ENCODE results near the gene C2CD2.

The C2CD2 gene

DNA sequence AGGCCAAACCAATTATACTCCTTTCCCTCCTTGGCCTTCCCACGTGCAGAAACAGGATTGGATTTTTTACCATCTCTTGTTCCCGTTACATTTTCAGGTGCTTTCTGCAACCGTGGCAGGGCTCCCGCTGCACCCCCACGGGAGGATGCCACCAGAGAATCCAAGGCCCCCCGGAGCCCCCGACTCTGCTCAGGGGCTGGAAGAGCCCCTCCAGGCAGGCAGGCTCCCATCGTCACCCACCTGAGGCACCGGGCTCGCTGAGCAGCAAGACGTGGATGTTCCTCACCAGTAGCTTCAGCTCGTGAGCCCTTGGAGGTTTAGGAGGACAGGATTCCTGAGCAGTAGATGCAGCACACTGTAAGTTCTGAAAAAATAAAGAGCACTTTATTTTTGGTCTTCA is 39.5 kb downstream of the C2CD2 start:
- DNase-seq (ENCODE audit: low read depth, low spot score): no peak

GRCh38 chr21:41913230-41913629 is 40.6 kb downstream of the C2CD2 start:
- no peak for DNase-seq (ENCODE audit: low read depth, low spot score)

- DNase-seq (ENCODE audit: low read depth, low spot score): no peak
These were observed 45.0 kb downstream of the C2CD2 start for GRCh38 chr21:41908829-41909228.

GRCh38 chr21:41907496-41908258 is 46.1 kb downstream of the C2CD2 start:
- no peak for DNase-seq (ENCODE audit: low read depth, low spot score)

DNA sequence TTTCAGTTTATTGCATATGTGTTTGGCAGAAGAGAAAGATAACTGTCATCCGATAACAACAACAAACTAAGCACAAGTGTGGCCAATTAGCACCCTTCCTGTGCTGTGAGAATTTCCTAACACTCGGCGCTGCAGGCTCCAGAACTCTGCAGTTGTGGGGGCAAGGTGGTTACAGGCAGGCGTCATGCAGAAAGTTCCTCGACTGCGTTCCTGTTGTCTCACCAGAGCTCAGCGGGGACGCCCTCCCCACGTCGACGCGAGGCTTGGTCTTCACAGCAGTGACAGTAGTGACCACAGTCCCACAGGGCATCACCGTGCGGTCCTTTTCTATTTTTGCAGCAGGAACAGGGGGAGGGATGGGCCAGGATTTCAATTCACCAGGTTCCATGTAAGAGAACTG is 47.0 kb downstream of the C2CD2 start:
- no peak for DNase-seq (ENCODE audit: low read depth, low spot score)

- DNase-seq (ENCODE audit: low read depth, low spot score): no peak
These were observed 50.1 kb downstream of the C2CD2 start for GRCh38 chr21:41903559-41904351.

DNA sequence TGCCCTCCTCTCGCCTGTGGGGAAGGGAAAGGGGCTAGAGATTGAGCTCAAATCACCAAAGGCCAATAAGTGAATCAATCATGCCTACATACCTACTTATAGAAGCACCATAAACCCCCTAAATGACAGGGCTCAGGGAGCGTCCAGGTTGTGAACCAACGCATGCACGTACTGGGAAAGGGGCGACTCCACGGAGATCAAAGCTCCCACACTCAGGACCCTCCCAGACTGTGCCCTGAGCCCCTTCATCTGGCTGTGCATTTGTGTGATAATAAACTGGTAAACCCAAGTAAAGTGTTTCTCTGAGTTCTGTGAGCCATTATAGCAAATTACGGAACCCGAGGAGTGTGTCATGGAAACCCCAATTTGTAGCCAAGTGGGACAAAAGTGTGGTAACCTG is 50.9 kb downstream of the C2CD2 start:
- no peak for DNase-seq (ENCODE audit: low read depth, low spot score)

DNA sequence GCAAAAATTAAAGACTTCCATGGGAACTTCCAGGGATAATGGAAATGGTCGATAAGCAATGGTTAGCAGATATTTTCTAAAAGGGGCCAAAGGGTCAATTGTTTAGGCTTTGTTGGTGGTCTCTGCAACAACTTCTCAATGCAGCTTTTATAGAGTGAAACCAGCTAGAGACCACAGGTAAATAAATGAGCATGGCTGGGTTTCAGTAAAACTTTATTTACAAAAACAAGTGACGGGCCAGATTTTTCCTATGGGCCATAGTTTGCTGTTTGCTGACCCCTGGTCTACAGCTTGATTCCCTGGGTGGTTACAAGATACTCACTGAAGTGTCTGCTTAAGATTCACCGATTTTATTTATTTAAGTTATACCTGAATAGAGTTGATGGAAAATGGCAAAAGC is 52.0 kb downstream of the C2CD2 start:
- DNase-seq (ENCODE audit: low read depth, low spot score): no peak

DNA sequence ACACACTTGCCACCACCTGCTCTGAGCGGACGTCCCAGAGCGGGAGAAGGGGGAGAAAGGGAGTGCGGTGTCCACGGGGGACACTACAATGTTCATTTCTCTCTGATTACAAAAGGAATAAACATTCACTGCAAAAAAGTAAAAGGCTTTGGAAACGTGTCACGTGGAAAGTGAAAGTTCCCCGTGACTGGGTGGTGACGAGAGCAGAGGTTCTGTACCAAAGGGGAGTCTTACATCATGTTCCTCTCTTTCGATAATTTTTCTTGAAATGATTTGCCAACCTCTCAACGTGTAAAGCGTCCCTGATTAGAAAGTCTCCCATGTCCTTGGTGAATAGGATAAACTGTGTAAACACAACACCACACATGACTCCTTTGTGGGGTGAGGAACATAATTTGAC is 52.7 kb downstream of the C2CD2 start:
- no peak for DNase-seq (ENCODE audit: low read depth, low spot score)

GRCh38 chr21:41900401-41900800 is 53.4 kb downstream of the C2CD2 start:
- DNase-seq (ENCODE audit: low read depth, low spot score): no peak

DNA sequence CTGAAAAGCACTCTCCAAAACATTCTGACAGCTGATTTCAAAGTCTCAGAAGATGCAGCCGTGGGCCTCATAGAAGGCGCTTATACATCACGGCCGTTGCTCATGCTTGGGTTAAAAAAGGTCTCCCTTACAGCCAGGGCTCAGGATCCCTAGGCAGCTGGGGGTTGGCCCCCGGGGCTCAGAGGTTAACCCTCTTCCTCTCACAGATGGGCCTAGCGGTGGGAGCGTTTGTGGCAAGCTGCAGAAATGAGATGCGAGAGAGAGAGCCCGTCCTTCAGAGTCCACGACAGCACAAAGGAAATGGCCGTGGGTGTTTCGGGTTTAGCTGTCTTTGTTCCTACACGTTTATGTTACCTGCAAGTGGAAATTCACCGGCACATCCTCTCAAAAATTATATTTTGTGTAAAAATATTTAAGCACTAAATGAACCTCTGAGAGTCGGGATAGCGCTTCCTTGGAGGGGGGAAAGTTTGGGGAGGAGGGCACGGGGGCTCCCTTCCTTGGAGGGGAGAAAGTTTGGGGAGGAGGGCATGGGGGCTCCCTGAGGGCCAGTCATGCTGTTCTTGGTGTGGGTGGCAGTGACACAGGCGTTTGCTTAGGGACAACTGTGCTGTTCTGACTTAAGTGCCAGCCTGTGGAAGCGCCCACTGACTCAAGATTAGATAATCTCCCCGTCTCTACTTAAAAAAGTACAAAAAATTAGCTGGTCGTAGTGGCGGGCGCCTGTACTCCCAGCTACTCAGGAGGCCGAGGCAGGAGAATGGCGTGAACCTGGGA is 54.2 kb downstream of the C2CD2 start:
- DNase-seq (ENCODE audit: low read depth, low spot score): peak; percentile 22

DNA sequence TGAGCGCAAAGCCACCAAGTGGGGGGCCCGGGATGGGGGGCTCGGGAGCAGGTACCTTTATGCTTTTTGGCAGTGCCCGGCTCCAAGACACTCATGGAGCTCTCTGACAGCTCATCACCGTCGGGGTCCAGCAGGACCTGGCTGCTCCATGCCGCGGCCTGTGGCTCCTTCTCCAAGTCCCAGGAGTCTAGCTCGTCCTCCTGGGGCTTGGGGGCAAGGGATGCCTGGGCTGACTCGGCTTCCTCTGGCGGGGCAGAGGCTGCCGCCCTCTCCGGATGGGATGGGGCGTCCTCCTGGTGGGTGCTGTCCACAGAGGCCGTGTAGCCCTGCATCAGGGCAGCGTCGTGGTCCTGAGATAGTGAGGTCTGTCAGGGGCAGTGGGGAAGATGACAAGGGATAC is 54.8 kb downstream of the C2CD2 start:
- DNase-seq (ENCODE audit: low read depth, low spot score): no peak

DNA sequence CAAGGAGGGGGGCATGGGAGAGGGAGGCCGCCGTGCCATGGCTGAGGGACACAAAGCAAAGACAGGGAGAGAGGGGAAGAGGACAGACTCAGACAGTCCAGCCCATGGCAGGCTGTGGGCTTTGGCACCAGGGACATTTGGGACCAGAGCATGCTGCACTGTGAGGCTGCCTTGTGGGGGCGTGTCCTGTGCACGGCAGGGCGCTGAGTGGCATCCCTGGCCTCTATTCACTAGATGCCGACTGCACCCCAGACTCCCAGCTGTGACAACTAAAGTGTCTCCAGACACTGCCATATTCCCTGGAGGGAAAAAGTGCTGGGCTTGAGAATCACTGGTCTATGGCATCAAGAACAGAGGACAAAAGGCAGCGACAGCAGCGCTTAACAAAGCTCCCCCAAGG is 56.1 kb downstream of the C2CD2 start:
- no peak for DNase-seq (ENCODE audit: low read depth, low spot score)

DNA sequence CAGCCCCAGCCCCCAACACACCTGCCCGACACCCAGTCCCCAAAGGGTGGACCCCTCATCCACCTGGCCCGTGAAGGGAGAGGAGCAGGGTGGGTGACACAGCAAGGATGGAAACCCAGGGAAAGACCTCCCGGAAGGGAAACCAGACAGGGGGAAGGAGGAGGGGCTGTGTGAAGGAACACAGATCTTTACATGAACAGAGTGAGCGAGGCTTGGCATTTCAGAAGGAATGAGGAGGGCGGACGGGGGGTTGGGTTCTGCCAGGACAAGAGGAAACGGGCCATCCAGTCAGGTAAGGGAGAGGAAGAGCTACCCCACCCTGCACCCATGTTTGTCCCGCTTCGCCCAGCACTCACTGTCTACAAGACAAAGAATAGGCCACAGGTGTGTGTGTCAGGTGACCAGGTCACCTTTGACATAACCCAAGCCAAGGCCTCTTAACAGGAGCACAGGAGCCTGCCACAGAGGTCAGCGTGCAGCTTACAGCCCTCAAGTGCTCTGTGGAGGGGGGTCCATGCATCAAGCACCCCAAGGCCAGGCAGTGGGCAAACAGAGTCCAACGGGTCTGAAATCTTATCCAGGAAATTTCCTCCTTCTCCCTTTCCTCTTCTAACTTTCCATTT is 56.7 kb downstream of the C2CD2 start:
- no peak for DNase-seq (ENCODE audit: low read depth, low spot score)

DNA sequence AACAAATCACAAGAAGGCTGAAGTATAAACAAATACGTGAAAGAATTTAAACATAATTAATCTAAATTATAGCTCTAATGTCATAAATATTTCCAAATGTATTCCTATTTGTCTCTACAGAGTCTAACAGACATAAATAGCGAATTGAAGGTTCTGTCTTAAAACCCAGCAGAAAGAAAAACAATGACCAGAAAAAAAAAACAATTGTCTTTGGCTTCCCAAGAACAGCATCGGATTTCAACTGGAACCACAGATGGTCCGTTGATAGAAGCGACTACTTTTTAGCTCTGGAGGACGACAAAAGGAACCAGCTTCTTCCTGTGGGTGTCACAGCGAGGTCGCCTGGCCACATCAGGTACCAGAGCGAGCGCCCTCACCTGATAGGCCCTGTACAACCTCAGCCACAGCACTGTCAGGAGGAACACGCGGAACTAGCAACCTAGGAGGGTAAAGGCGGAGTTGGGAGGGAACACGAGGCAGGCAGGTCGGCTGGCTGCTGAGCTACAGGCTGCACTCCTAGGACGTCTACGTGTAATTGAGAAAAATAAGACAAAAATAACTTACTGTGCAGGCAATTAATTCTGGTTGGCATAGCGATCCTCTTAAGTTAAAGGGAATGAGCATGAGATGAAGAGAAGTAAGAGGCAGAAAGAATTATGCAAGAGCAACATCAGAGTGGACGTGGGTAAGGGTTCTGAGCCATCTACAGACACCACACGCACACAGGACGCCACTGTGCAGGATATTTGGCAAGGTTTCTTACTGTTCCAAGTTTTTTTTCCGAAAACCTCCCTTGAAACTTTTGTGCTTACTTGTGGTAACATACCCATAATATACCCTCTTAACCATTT is 58.0 kb downstream of the C2CD2 start:
- no peak for DNase-seq (ENCODE audit: low read depth, low spot score)

GRCh38 chr21:41894922-41895557 is 58.8 kb downstream of the C2CD2 start:
- DNase-seq (ENCODE audit: low read depth, low spot score): no peak

DNA sequence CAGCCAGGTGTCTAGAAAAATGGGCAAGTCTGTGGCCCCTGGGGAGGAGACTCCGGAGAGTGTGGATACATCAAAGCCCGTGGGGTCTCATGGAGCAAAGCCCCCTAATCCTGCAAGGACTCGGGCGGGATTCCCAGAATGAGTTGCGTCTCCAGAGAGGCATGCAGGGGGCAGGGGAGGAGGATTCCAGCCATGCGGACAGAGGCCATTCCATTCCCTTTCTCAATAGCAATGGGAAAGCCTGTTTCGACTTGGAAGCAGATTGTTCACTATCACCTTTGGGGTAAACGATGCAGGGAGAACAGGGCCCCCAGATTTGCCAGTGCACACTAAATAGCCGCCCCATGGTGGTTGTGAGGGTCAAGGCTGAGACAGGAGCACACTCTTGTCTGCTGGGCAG is 59.3 kb downstream of the C2CD2 start:
- no peak for DNase-seq (ENCODE audit: low read depth, low spot score)

DNA sequence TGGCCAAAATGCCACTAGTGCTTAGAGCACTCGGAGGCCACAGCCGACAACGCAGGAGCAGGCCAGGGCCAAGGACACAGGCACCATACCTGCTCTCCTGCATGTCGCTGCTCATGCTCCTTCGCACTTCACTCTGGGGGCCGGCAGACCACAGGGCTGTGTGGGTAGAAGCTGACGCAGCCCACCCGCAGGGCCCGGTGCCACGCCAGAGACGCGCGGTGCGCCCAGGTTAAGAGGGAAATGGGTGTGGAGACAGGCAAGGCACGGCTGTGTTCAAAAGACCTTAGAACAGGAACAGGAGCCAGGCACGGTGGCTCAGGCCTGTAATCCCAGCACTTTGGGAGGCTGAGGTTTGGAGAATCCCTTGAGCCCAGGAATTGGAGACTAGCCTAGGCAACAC is 61.1 kb downstream of the C2CD2 start:
- DNase-seq (ENCODE audit: low read depth, low spot score): no peak

GRCh38 chr21:41891132-41891531 is 62.7 kb downstream of the C2CD2 start:
- no peak for DNase-seq (ENCODE audit: low read depth, low spot score)

DNA sequence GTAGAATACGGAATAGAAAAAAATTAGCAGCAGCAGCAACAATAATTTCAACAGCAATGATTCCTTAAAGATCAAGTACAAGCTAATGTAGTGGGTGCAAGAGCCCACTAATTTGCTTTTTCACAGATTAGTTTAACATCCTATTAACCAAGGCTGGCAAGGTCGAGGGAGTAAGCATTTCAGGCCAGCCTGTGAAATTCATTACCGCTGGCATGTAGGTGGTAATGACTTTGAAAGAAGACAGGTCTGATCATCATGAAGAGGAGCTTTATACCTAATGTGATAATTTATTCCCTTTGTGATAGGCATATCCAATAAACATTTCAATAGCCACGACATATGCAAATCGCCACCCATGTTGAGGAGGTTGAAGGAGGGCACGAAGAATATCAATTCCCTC is 63.5 kb downstream of the C2CD2 start:
- no peak for DNase-seq (ENCODE audit: low read depth, low spot score)

Data from activated naive CD8-positive, alpha-beta T cell treated with anti-CD3 and anti-CD28 coated beads, Interleukin-2, amount 50 U/mL, for 16 hours (primary cell).